ENCODE results near the gene ASB7. TPM values are rescaled to one million over a fixed set of nuclear protein-coding genes. Genes with fewer than 3 reads are reported as not detected.
A peak's percentile ranks its signal among the peaks of the same experiment; 100 is the strongest.

ASB7 gene
- total RNA-seq, 6 experiments from 2014 or later = 10.2 to 12.5 (median 11.5) TPM

DNA sequence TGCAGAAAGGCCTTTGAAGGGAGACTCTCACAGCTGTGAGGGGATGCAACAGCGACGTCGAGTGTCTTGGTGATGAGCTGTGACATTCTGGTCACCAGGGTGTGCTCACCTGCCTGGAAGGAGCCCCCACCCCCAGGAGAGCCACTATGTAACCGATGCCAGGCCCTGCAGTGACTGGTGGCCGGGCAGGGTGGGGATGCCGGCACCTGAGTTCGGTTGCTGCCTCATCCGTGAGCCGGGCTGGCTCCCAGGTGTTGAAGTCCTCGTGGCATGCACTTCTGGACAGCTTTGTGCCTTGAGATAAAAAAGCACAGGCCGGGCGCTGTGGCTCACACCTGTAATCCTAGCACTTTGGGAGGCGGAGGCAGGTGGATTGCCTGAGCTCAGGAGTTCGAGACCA is 56.5 kb downstream of the ASB7 start:
- Mint-ChIP-seq H3K27ac (no peak overlapping the region), H3K27me3 (ENCODE audit: insufficient read depth) (peaks cover 8% of the 10 kb centered on the region), H3K36me3 (ENCODE audit: low read depth) (no peaks in the 10 kb centered on the region), H3K4me1 (ENCODE audit: low read depth) (peaks cover 2% of the 10 kb centered on the region), H3K9me3 (no peaks in the 10 kb centered on the region), H3K4me3 (no peak overlapping the region)
- TF ChIP-seq, protein P1, sequence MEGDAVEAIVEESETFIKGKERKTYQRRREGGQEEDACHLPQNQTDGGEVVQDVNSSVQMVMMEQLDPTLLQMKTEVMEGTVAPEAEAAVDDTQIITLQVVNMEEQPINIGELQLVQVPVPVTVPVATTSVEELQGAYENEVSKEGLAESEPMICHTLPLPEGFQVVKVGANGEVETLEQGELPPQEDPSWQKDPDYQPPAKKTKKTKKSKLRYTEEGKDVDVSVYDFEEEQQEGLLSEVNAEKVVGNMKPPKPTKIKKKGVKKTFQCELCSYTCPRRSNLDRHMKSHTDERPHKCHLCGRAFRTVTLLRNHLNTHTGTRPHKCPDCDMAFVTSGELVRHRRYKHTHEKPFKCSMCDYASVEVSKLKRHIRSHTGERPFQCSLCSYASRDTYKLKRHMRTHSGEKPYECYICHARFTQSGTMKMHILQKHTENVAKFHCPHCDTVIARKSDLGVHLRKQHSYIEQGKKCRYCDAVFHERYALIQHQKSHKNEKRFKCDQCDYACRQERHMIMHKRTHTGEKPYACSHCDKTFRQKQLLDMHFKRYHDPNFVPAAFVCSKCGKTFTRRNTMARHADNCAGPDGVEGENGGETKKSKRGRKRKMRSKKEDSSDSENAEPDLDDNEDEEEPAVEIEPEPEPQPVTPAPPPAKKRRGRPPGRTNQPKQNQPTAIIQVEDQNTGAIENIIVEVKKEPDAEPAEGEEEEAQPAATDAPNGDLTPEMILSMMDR (IDR thresholded peaks at IDR 0.05) = no peak
- no peak for DNase-seq

DNA sequence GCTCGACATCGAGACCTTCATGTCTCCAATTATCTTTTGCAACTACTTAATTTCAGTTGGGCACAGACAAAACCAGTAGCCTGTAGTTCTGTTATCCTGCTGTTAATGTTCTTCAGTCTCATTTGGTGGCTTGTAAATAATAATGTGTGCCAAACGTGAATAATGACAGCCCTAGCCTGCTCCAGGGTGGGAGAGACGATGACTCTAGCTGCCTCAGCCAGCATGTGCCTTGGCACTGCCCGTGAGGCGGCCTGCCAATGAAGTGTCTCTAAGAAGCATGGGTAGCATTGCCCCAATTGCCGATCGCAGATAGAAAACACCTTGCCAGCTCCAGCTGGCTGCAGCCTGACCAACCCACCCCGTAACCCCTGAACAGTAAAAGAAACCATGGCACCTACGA is 58.8 kb downstream of the ASB7 start:
- Mint-ChIP-seq H3K27ac (no peak overlapping the region), H3K36me3 (ENCODE audit: low read depth) (no peaks in the 10 kb centered on the region), H3K27me3 (ENCODE audit: insufficient read depth) (peaks cover 14% of the 10 kb centered on the region), H3K9me3 (no peaks in the 10 kb centered on the region), H3K4me3 (no peak overlapping the region), H3K4me1 (ENCODE audit: low read depth) (peaks cover 12% of the 10 kb centered on the region)
- TF ChIP-seq, protein P1 (IDR thresholded peaks at IDR 0.05) = no peak
- no peak for DNase-seq

DNA sequence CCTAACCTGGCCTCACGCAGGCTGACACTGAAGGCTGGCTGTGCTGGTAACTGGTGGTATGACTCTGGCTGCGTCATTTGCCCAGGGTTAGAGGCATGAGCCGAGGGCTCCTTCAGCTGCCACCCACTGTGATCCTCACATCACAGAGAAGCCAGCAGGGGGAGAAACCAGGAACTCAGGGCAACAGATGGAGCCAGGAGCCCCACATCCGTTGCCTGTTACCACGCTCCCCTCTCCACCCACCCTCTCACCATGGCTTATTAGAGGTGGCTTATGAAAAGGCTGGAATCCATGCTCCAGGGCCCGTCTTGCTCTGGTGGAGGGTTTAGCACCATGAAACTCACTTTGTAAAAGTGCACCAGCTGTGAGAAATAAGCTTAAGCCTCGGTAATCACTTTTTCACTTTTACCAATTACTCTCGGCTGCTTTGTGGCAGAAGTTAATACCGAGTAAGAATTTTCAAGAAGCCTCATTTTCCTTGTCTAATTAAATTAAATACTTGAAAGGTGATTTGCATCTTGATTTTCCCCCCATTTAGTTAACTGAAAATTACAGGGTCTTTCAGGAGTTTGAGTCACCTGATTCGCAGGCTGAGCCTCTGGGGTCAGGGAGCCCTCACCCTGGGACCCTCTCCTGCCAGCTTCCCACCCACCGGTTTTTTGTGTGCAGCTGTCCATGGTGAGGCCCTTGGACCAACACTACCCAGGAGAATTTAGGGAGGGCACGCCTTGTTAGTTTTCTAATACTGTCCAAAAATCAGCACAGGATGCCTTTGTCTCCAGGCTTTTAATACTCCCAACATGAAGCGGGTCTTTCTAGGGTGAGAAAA is 60.9 kb downstream of the ASB7 start:
- no peak for DNase-seq
- H3K4me3 Mint-ChIP-seq = no peak overlapping the region
- H3K27ac Mint-ChIP-seq = no peak overlapping the region
- TF ChIP-seq, protein P1 (IDR thresholded peaks at IDR 0.05) = peak; percentile 39; the same call in 1 of the 2 replicates
- H3K4me1 Mint-ChIP-seq (ENCODE audit: low read depth) = peaks cover 23% of the 10 kb centered on the region
- H3K9me3 Mint-ChIP-seq = no peaks in the 10 kb centered on the region
- H3K36me3 Mint-ChIP-seq (ENCODE audit: low read depth) = no peaks in the 10 kb centered on the region
- peaks cover 12% of the 10 kb centered on the region for H3K27me3 Mint-ChIP-seq (ENCODE audit: insufficient read depth)

DNA sequence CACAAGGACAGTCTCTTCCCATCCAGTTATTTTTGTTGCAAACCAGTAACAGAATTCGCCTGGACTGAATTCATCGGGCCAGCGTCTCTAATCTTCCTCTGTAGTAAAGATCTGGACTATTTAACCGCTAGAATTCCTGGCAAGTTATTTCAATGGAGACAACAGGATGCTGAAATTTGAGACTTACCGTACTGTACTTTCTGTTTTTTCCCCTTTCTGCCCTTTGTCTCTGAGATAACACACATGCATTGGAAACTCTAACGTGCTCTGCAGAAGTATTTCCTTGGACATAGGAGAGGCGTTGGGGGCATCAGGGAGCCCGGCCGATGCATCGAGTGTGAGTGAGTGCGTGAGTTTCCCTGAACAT is 61.5 kb downstream of the ASB7 start:
- Mint-ChIP-seq H3K4me3 (no peak overlapping the region), H3K36me3 (ENCODE audit: low read depth) (no peaks in the 10 kb centered on the region), H3K27ac (no peak overlapping the region), H3K27me3 (ENCODE audit: insufficient read depth) (peaks cover 14% of the 10 kb centered on the region), H3K4me1 (ENCODE audit: low read depth) (peaks cover 25% of the 10 kb centered on the region), H3K9me3 (no peaks in the 10 kb centered on the region)
- DNase-seq = no peak
- TF ChIP-seq, protein P1 (IDR thresholded peaks at IDR 0.05) = no peak

DNA sequence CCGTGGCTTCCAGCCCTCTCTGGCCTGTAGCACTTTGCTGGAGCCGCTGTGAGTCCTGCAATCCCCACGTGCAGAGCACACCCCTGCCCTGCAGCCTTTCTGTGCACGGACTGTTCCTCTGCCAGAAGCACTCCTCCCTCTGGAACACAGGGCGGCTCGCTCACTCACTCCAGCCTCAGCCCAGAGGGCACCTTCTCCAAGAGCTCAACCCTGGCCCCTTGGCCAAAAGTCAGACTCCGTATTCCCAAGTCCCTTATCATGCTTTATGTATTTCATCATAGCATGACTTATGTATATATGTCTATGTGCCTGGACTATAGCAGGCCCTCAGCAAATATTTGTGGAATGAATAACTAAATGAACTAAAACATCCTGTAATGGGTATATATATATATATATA is 63.2 kb downstream of the ASB7 start:
- H3K4me3 Mint-ChIP-seq = no peak overlapping the region
- no peaks in the 10 kb centered on the region for H3K9me3 Mint-ChIP-seq
- peaks cover 14% of the 10 kb centered on the region for H3K27me3 Mint-ChIP-seq (ENCODE audit: insufficient read depth)
- H3K27ac Mint-ChIP-seq = no peak overlapping the region
- H3K4me1 Mint-ChIP-seq (ENCODE audit: low read depth) = peaks cover 25% of the 10 kb centered on the region
- no peak for DNase-seq
- H3K36me3 Mint-ChIP-seq (ENCODE audit: low read depth) = no peaks in the 10 kb centered on the region
- TF ChIP-seq, protein P1 (IDR thresholded peaks at IDR 0.05) = no peak

Data from HFFc6 (cell line).